Mesenteric fat pad (tissue), 1 donor: ENCODE data around the gene FSCN2. TPM values are rescaled to one million over a fixed set of nuclear protein-coding genes. Genes with fewer than 3 reads are reported as not detected.
"Not testable (repeated sequence)": the region's sequence is repeated elsewhere in the genome, so short reads cannot be mapped to it uniquely, and the experiment has no call there.

ENCODE experiments used
- DNase-seq: peaks from one replicate; pipeline ENCODE4 v3.0.0-alpha.2; 2020; ENCODE audit warnings: low spot score
- total RNA-seq: library from RNA; stranded (reverse); fragmentation: NEBNext Ultra II Directional; extraction: Animal tissue kit (Norgen Biotek cat#: 25700); gene quantifications from one replicate; pipeline ENCODE4 v1.2.1, GENCODE V29; 2021
- donor health status: DM: yes; HTN: yes; CAD: no.

FSCN2 gene
- total RNA-seq, 1 donor from 2014 or later = 0.39 TPM

DNA sequence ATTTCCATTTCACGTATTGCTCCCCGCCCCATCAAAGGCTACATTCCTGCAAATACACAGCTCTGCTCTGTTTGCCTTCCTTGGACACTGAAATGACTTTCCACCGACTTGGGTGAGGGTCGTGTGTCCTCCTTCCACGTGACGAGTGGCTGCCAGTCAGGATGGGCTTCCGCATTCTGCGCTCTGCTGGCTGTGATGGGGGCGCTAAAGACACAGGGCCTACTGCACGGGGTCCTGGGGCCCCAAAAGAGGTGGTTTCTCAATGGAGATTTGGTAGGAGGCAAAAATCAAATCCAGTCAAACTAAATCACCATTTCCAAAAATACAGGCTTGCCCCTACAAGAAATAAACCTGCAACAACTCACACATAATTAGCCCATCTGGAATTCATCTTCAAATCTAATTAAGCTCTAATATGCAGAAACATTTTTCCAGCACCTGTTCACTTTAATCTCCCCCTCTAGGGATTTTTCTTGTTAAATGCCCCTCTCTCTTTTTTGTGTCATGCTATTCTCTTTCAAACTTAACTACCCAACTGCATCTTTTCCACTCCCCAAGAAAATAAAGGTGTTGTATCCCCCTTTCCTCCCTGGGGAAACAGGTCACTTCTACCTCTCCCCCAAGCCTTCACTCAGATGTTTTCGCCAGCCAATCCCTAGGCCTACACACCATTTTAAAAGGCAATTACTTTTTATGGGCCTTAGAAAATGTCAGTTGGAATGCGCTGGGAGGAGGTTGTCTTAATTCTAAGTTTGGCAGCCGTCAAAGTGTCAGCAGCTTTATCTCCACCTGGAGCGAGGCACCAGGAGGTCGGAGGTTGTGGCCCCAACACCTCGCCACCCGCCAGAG, 45.8 kb downstream of the FSCN2 start:
- no peak for DNase-seq

DNA sequence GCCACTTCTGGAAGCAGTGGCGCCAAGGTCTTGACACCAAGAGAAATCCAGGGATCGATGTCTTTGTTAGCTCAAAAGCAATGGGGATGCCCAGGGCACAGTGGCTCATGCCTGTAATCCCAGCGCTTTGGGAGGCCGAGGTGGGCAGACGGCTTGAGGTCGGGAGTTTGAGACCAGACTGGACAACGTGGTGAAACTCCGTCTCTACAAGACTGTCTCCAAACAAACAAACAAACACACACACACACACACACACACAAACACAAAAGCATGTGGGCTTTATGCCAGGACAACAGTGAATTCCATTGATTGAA, 46.4 kb downstream of the FSCN2 start:
- no peak for DNase-seq

DNA sequence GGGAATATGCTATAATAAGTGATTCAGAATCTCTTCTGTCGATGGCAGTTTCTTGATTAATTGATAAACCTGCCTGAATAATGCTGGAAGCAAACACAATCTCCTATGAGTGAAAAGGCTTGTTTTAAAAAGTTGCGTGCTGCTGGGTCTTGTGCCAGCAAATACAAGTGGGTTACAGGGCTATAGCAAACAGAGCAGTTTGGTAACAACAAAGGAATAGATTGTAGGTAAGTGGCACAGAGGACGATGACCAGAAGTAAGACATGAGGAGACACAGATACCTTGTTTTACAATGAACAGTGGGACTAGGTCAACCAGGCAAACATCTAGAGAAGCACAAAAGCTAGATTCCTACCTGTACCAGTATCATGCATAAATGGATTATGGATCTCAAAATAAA, 47.7 kb downstream of the FSCN2 start:
- no peak for DNase-seq

DNA sequence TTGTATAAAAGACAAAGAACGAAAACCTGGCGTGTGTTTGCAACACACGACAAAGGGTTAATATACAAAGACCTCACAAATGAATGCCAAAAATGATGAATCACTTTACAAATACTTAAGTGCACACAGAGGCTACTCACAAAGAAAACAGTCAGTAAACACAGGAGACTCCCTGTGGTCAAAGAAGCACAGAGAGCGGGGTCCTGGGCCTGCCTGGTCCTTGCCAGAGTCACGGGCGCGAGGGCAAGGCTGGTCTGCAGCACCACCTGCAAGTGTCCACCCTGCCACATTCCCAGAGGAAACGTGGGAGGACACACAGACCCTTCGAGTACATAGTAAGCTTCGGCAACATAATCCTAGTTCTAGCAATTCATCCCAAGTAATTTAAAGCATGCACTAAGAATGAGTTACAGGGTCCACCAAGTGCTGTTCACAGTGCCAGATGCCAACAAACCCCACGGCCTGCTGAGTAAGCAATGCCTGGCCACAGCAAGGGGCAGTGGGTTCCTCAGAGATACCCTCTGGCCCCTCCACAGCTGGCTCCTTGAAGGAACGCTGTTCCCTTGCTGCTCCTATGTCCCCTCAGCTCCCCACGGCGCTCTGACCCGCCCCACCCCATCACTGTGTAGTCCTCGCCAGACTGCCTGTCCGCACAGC, 48.6 kb downstream of the FSCN2 start:
- DNase-seq = no peak

DNA sequence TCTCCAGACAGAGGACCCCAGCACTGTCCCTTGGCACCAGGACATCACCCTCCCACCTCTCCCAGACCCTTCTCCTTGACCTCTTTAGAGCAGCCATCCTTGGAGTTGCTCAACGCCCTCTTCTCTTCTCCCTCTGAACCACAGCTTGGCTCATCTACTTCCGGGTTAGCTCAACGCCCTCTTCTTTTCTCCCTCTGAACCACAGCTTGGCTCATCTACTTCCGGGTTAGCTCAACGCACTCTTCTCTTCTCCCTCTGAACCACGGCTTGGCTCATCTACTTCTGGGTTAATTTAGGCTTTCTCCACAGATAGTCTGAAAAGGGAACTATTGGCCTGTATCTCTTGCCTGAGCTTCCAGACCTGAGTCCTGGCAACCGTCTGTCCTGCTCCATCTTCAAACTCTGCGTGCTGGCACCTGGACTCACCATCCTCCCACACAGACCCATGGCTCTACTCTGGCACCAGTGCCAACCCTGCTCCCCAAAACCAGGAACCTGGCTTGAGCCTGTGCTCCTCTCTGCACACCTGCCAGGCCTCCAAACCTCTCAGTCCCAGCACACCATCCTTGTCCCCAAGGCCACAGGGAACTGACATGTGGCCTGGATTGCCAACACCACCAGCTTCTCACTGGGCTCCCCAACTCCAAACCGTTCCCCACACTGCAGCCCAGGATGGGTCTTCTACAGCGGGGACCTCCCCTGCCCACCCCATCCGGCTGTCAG, 49.3 kb downstream of the FSCN2 start:
- no peak for DNase-seq

DNA sequence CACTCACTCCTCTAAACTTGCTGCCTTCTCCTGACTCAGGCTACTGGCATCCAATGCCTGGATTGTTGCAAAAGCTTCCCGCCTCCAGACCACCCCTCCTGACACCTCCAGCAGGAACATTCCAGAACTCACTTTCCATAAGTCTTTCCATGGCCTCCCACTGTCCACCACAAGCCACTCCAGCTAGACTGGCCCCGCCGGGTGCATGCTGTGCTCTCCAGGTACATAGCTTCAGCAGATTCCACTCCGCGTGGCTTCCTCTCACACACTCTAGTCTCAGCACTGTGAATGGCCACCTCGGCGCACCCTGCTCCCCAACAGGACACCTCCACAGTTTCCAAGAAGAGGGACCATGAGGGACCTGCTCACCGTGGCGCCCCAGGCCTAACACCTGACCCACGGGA, 49.9 kb downstream of the FSCN2 start:
- DNase-seq = no peak

DNA sequence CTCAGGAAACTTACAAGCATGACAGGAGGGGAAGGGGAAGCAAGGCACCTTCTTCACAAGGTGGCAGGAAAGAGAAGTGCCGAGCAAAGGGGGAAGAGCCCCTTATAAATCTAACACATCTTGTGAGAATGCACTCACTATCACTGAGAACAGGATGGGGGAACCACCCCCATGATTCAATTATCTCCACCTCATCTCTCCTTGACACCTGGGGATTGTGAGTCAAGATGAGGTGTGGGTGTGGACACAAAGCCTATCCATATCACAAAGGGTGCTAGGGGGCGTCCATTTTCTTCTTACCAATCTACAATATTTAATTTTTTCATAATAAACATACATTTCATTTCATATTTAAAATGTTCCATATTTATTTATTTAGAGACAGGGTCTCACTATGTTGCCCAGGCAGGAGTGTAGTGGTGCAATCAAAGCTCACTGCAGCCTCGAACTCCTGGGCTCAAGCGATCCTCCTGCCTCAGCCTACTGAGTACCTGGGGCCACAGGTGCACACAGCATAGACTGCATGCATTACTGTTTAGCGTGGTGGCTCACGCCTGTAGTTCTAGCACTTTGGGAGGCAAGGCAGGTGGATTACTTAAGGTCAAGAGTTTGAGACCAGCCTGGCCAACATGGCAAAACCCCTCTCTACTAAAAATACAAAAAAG, 50.5 kb downstream of the FSCN2 start:
- DNase-seq = no peak

DNA sequence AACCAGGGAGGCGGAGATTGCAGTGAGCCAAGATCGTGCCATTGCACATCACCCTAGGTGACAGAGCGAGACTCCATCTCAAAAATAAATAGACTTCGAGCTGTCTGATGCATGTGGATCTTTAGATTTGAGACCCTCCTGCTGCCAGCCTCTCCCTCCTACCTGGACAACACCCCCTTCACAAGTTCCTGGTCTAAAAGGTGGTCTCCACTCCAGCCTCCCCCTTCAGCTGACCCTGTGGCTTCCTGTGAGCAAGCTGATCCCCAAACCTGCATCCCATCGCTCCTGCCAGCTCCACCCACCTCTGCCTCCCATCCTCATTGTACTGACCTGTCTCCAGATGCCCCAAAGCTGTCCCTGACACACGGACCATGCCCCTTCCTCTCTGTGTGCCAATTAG, 51.1 kb downstream of the FSCN2 start:
- DNase-seq = no peak

DNA sequence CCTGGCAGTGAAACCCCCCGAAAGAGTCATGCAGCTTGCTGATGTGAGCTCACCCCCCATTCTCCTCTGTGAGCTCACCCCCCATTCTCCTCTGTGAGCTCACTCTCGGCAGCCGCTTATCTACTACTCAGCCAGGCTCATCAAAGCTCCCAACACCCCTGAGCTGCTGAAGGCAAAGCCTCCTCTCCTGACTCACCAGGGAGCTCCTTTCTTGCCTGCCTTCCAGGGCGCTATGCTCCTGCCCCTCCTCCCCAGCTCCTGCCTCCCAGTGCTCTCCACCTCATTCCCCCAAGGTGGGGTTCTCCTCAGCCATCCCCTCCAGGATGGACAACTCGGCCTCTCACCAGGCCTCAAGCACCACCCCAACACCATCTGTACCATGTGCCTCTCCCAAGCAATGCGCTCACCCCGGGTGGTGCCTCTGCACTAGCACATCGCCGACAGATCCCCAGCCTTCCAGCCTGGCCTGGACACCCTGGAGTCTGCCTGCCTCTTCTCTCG, 51.7 kb downstream of the FSCN2 start:
- no peak for DNase-seq

DNA sequence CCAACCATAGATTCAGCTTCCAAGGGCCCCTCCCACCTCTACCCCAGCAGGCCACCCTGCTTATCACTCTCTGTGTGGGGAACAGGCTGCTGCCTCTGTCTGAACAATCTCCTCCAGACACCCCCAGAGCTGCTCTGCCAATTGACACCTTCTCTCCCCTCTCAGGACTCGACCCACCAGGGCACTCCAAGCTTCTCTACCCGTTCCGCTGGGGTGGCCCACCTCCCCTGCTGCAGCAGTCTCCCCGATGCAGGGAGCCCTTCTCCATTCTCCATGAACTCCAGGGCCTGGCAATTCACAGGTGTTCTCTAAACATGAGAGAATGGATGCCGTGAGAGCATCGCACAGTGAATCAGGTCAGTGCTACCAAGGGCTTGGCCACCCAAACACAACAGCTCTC, 52.3 kb downstream of the FSCN2 start:
- no peak for DNase-seq

DNA sequence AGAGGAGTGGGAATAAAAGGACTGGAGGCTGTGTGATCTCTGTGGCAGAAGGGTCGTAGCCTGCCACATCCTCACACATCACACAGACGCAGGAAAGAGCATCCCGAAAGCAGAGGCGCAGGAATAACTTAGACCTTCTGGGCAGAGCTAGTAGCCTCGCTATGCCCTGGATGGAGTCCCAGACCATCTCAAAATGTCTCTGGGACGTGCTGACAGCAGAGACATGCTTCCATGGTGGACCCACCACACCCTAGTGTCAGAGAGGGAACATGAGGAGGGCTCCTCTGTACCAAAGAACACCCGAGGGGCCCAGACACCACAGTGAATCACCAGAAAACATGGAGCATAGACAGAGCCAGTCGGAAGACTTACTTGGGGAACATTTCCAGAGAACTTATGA, 53.6 kb downstream of the FSCN2 start:
- DNase-seq = no peak

DNA sequence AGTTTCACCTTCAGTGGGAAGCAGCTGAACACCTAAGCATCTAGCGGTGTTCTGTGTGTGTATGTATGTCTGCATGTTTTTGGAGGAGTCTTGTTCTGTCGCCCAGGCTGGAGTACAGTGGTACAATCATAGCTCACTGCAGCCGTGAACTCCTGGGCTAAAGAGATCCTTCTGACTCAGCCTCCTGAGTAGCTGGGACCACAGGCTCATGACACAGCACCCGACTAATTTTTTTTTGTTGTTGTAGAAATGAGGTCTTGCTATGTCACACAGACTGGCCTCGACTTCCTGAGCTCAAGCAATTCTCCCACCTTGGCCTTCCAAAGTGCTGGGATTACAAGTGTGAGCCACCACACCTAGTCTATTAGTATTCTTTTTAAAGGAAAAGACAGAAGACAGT, 54.2 kb downstream of the FSCN2 start:
- no peak for DNase-seq

DNA sequence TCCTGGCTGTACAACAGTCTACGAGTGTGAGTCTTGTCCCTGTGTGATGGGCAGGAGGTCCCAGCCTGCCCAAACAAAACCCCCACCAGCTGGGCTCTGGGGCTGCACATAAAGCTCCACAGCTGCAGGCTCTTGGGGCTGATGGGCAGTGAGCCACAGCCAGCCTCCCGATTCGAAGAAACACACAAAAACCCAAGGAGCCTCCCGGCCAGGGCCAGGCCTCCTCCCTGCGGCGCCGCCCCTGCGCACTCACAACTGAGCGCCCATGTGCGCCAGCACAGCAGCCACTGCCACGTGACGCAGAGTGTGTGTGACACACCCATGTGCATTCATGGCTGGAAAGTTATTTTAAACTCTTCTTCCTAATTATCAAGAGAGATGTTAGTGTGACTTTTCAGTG, 54.6 kb downstream of the FSCN2 start:
- no peak for DNase-seq

DNA sequence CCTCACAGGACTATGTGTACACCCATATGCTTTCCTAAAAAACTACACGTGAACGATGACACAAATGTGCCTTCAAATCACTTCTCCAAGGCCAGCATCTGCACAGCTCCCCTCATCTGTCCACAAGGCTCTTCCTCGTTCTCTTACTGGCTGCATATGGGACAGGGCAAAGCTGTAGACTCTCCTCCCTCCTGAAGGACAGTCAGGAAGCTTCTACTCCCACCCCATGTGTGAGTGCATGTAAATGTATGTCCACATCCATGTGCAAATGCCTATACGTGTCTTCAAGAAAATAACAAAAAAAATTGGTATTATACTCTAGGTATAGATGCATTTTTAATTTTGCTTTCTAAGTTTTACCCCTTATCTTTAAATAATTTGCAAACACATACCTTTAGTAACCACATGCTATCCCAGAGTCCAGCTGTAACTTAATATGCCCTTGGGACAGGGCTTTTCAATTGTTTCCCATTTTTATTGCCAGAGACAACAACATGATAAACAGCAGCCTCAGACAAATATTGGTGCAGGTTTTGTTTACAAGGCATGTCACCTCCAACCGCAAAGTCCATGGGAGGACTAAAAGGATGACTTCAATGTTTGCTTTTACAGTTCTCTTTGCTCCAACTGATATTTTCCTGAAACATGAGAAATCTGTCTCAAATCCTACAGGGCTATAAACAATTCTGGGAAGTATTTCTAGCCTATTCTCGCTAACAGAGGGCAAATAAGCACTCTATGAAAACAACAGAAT, 55.6 kb downstream of the FSCN2 start:
- DNase-seq = no peak

DNA sequence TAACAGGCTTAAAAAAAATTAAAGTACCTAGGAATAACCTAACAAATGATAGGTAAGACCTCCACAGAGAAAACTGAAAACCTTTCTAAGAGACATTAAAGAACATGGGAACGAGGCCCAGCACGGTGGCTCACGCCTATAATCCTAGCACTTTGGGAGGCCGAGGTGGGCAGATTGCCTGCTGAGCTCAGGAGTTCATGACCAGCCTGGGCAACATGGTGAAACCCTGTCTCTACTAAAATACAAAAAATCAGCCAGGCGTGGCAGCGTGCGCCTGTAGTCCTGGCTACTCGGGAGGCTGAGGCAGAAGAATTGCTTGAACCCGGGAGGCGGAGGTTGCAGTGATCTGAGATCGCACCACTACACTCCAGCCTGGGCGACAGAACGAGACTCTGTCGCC, 56.6 kb downstream of the FSCN2 start:
- not testable (repeated sequence) for DNase-seq

DNA sequence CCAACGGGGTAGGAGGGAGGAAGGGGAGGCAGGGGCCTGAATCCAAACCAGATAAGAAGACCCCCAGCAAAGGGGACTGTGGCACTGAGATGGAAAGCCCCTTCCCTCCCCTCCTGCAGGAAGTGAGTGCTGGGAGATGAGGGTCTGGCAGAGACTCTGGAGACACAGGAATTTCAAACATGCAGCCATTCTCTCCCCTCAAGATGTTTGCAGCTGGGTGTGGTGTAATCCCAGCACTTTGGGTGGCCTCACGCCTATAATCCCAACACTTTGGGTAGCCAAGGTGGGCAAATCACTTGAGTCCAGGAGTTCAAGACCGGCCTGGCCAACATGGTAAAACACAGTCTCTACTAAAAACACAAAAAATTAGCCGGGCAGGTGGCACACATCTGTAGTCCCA, 57.9 kb downstream of the FSCN2 start:
- DNase-seq = no peak

Other genes with a start within 250 kb of the FSCN2 start
- gene SLC38A10, start 233.1 kb upstream of the FSCN2 start, total RNA-seq = 88.0 TPM
- 11.0 TPM for gene BAHCC1, start 132.9 kb upstream of the FSCN2 start, total RNA-seq
- 1,641 TPM for gene ACTG1, start 15.6 kb upstream of the FSCN2 start, total RNA-seq
- gene FAAP100, start 24.0 kb downstream of the FSCN2 start, total RNA-seq = 25.5 TPM
- gene NPLOC4, start 108.7 kb downstream of the FSCN2 start, total RNA-seq = 129 TPM
- gene TSPAN10, start 108.8 kb downstream of the FSCN2 start, total RNA-seq = 0.29 TPM
- 1.3 TPM for gene PDE6G, start 128.2 kb downstream of the FSCN2 start, total RNA-seq
- 27.5 TPM for gene OXLD1, start 138.2 kb downstream of the FSCN2 start, total RNA-seq
- 11.9 TPM for gene CCDC137, start 138.4 kb downstream of the FSCN2 start, total RNA-seq
- 25.0 TPM for gene ARL16, start 155.4 kb downstream of the FSCN2 start, total RNA-seq
- gene HGS, start 155.6 kb downstream of the FSCN2 start, total RNA-seq = 109 TPM
- 60.7 TPM for gene MRPL12, start 175.0 kb downstream of the FSCN2 start, total RNA-seq
- gene SLC25A10, start 183.9 kb downstream of the FSCN2 start, total RNA-seq = 17.0 TPM